Head of caudate nucleus (tissue), 42 donors: ENCODE results near the gene FAM222B.
"Not testable (repeated sequence)": the region's sequence is repeated elsewhere in the genome, so short reads cannot be mapped to it uniquely, and the experiment has no call there.

Experiments used
- DNase-seq, 42 donors: peaks; one replicate each; pipeline versions ENCODE4 v3.0.0 to v3.0.0-alpha.2; 2020 to 2021; ENCODE audit warnings: mixed read lengths in 7 of 42
- intact Hi-C: fragments of 100-400 bp; cut with DNase I; formaldehyde crosslinking; loops from one replicate; pipeline ENCODE4 v1.15.0; 2022

FAM222B gene

GRCh38 chr17:28796062-28796461 lies 46.5 kb downstream of the FAM222B start:
- intact Hi-C loops: no loop called here
- DNase-seq: peak in 1 of 42 donors; percentile 13

GRCh38 chr17:28794846-28795441 lies 47.6 kb downstream of the FAM222B start:
- intact Hi-C loops, DNase-seq: not testable (repeated sequence)

GRCh38 chr17:28792877-28793661 lies 49.5 kb downstream of the FAM222B start:
- intact Hi-C loops: no loop called here
- no peak for DNase-seq

- intact Hi-C loops: no loop called here
- DNase-seq: no peak
Measured at GRCh38 chr17:28788100-28788499, 54.5 kb downstream of the FAM222B start.

GRCh38 chr17:28783161-28783560 lies 59.4 kb downstream of the FAM222B start:
- intact Hi-C loops: no loop called here
- DNase-seq: no peak

DNA sequence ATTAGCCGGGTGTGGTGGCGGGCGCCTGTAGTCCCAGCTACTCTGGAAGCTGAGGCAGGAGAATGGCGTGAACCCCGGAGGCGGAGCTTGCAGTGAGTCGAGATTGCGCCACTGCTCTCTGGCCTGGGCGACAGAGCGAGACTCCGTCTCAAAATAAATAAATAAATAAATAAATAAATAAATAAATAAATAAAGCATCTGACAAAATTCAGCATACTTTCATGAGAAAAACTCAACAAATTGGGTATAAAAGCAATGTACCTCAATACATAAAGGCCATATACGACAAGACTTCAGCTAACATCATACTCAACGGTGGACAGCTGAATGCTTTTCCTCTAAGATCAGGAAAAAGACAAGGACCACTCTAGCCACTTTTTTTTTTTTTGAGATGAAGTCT lies 63.0 kb downstream of the FAM222B start:
- intact Hi-C loops, DNase-seq: not testable (repeated sequence)

DNA sequence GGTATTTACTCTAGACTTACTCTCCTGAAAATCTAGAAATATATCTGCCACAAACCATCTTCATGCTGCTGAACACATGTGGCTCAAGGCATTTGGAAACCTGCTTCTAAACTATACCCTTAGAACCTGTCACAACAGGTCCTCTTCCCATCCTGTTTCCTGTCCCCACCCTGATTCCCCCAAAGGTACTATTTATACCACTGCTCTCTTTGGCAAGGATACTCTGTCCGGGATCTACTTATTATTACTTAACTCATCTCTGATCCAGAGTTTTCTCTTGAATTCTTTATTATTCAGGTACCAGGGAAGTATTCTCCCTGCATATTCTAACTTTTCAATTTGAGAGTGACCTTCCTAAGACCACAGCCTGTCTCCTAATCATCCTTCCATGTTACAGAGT lies 65.4 kb downstream of the FAM222B start:
- intact Hi-C loops: no loop called here
- no peak for DNase-seq

DNA sequence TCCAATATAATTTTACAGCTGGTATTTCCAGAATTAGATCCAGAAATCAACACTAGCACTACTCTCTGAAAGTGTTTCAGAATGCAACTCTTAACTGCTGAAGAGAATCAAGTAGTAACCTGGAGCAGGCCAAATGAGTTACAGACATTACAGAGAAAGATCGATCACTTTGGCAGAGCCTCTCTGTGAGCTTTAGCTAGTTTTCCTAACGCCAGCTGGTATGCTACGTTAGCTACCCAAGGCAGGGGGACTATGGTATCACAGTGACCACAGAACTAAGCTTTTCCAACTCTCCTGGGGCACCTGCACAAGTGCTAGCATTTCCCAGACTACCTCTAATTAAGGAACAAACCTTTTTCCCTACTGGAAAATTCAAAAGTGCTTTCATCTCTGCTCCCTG lies 68.4 kb downstream of the FAM222B start:
- intact Hi-C loops: no loop called here
- no peak for DNase-seq

GRCh38 chr17:28773736-28774135 lies 68.9 kb downstream of the FAM222B start:
- peak in 1 of 42 donors; percentile 6 for DNase-seq
- intact Hi-C loops: no loop called here

- peak in 6 of 42 donors; percentile 10 to 41 (median 27) for DNase-seq
- intact Hi-C loops: loop anchor here (10.0 kb wide), 2 partner anchors 90 to 150 kb away; partner anchors contain the start of gene ERAL1
Measured at GRCh38 chr17:28765038-28765437, 77.6 kb downstream of the FAM222B start.

- intact Hi-C loops: loop anchor here (10.0 kb wide), 2 partner anchors 91 to 151 kb away; partner anchors contain the start of gene ERAL1
- DNase-seq: peak in 39 of 42 donors; percentile 61 to 95 (median 81)
Measured at GRCh38 chr17:28763804-28764266, 78.8 kb downstream of the FAM222B start.

GRCh38 chr17:28763137-28763799 lies 79.3 kb downstream of the FAM222B start:
- intact Hi-C loops: loop anchor here (10.0 kb wide), 2 partner anchors 92 to 152 kb away; partner anchors contain the start of gene ERAL1
- no peak for DNase-seq

DNA sequence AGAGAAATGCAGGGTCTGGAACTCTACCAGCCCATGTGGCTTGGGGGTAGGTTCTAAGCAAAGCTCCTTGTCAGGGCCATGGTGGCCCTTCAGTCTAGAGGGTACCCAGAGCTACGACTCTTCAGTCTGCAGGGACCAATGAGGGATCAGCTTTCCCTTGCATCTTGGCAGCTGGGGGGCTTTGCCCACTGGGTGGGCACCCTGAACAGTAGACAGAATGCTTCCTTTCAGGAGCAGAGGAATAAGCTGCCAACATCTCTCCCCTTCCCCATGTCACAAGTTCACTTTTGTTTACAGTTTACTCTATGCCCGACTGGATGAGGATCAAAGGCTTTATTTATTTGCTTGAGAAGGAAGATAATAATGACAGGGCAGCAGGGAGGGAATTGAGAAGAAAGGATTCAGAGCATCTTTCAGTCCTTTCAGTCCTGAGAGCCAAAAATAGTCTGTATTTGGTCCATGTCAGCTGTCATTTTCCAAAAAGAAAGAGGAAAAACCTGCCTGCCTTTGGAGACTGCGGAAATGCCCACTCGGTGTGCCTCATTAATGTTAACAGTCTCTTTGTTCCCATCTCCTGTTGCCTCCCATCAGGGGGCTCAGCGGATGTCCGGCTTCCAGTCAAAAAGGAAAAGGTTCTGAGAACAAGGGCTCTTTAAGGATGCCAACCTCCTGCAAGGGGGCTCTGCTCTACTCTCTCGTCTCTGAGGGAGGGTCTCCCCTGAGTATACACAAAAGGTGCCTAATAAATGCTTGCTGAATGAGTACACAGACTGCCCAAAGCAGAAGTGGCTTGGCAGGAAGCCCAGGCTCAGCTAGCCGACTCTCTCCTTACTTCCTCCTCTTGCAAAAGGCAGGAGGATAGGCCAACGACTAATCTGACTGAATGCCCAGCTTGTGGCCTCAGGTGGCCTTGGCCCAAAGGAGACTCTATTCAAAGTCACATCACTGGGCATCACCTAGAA lies 81.7 kb downstream of the FAM222B start:
- intact Hi-C loops: loop anchor here (10.0 kb wide), 2 partner anchors 94 to 154 kb away; partner anchors contain the start of gene ERAL1
- DNase-seq: peak in 32 of 42 donors; percentile 28 to 80 (median 58)

DNA sequence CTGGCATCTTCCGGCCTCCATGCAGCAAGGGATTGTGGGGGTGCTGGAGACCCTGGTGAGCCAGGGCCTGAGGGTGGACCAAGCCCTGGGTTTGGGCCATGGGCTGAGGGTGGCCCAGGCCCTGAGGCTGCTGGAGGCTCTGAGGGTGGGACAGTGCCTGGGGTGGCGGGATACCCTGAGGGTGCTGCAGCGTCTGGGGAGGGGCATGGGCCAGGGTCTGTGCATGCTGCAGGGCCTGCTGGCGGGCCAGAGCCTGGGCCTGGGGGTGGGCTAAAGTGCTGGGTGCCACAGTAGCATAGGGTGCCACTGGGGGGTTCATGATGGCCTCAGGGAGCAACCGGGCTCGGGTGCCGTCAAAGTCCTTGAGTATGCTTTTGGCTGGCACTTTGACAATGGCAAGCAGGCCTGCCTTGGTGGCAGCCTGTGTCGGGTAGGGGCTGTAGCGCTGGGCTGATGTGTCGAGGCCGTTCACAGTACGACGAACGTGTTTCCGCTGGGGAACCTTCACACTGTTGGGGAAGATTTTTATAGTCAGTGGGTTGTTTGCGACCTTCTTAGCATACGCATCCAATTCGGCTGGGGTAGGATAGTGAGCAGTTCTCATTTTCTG lies 83.2 kb downstream of the FAM222B start:
- peak in 3 of 42 donors; percentile 10 to 41 (median 33) for DNase-seq
- intact Hi-C loops: loop anchor here (10.0 kb wide), 1 partner anchor 55 kb away; no protein-coding TSS in a partner anchor

DNA sequence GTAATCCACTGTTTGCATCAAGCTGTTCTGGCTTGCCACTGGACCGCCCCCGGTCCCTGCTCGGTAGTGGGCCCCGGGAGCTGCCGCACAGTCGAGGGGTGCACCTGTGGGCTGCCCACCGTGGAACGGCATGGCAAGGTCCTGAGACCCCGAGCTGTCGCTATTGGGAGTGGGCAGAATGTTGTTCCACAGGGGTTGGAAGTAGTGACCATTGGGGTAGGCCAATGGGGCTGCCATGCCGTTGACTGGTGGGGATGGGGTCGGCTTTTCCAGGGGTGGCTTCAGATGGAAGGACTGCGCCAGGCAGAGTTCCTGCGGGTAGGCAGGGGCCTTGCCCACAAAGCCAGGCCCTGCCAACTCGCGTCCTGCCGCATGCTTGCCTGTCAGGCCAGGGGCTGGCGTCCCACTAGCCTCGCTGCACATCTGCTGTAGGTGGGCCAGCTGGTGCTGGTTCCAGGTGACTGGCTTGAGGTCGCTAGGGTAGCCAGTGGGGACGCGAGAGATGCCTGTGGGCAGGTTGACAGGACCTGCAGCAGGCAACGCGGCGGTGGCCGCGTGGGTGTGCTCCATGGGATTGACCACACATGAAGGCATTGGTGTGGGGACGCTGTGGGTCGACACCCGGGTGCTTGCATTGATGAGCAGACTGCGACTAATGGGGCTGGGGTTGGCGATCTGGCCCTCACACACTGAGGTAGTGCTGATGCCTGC lies 84.0 kb downstream of the FAM222B start:
- intact Hi-C loops: loop anchor here (10.0 kb wide), 1 partner anchor 56 kb away; no protein-coding TSS in a partner anchor
- peak in 4 of 42 donors; percentile 11 to 35 (median 18) for DNase-seq

- intact Hi-C loops: loop anchor here (10.0 kb wide), 1 partner anchor 59 kb away; no protein-coding TSS in a partner anchor
- no peak for DNase-seq
Measured at GRCh38 chr17:28756049-28756804, 86.4 kb downstream of the FAM222B start.
